Measurements from ENCODE around the gene KCTD2. TPM values are rescaled to one million over a fixed set of nuclear protein-coding genes. Genes with fewer than 3 reads are reported as not detected.

Gene KCTD2
- total and polyA plus RNA-seq, 2 of the 13 experiments (the other 11 are each of a cell fraction or from before 2014, with no cell fraction given), result 28.3 to 32.6 TPM

GRCh38 chr17:75088465-75089417 lies 41.7 kb downstream of the KCTD2 start:
- ChIA-PET CTCF (ENCODE audit: low intra/inter-chr PET ratio, low total read pairs) (no interaction called here), POLR2A (interaction anchor here (0.6 to 3.8 kb wide), 18 partner anchors 7 to 220 kb away, joined by 3 to 20 read pairs (median 8); partner anchors contain the start of genes ARMC7 and MRPL58)
- Histone ChIP-seq H2AFZ (ENCODE audit: low read length) (no peak overlapping the region), H3K4me2 (ENCODE audit: low read depth, low read length) (peak overlapping the region; percentile 90), H3K4me1 (ENCODE audit: insufficient read depth, low read length) (peaks cover 97% of the 10 kb centered on the region), H3K27ac (ENCODE audit: extremely low read length, insufficient read depth, low read length) (peak overlapping the region; percentile 5), H4K20me1 (ENCODE audit: insufficient read depth, low read length) (no peaks in the 10 kb centered on the region; the same call in 1 of the 2 replicates), H3K9ac (ENCODE audit: insufficient read depth, low read depth, low read length) (peak overlapping the region; percentile 75), H3K4me3 (replicated peaks in 1 of 3; ENCODE audit: insufficient read depth in 1 of 3, low read depth in 2 of 3, low read length in 3 of 3) (peak overlapping the region; percentile 57 to 76 (median 68); a peak in 5 of 6 replicates), H3K9me3 (ENCODE audit: low read length) (no peaks in the 10 kb centered on the region), H3K27me3 (ENCODE audit: control insufficient read depth in 1 of 2, insufficient read depth in 2 of 2, low read length in 2 of 2) (peaks cover 0 to 17% of the 10 kb centered on the region in 2 experiments; a peak in 1 of 5 replicates), H3K79me2 (ENCODE audit: insufficient read depth, low read length) (no peaks in the 10 kb centered on the region), H3K36me3 (replicated peaks in 1 of 2; ENCODE audit: control insufficient read depth in 1 of 2, insufficient read depth in 2 of 2, low read length in 2 of 2) (no peaks in the 10 kb centered on the region)
- intact Hi-C loops (cut with micrococcal nuclease; ENCODE audit: unreplicated experiment), result loop anchor here (5.0 kb wide), 1 partner anchor 41 kb away; the partner anchor contains the start of genes ATP5PD and KCTD2
- 21% methylated on average over 11 of the region's 11 CpGs for WGBS (ENCODE audit: low lambda C conversion rate)
- no peak for FAIRE-seq
- in situ Hi-C loops (cut with HindIII; ENCODE audit: extremely low pct_ligation_motif_present, low pct_unique_long_range_greater_than_20kb), result no loop called here
- DNase-seq (ENCODE audit: low spot score), result peak; percentile 57
- BruUV-seq (replicated peaks), result TSS peak; percentile 75
- ATAC-seq, result peak; percentile 22
- TF ChIP-seq ZNF572 (CRISPR knock-in tag; IDR thresholded peaks at IDR 0.05) (0 out of 2 replicates have a peak, but pooled peaks have one; percentile 30), ZNF792 (CRISPR knock-in tag; IDR thresholded peaks at IDR 0.05) (no peak), SOX13 (IDR thresholded peaks at IDR 0.05) (0 out of 2 replicates have a peak, but pooled peaks have one; percentile 11), SOX13 (CRISPR knock-in tag; conservative IDR thresholded peaks at IDR 0.05 in 1 of 2, IDR thresholded peaks at IDR 0.05 in 1 of 2) (peak in 1 of 2 experiments; percentile 29; a peak in 1 of 4 replicates), JUN (CRISPR knock-in tag; IDR thresholded peaks at IDR 0.05) (peak; percentile 86; the same call in 1 of the 2 replicates), ZNF383 (CRISPR knock-in tag; IDR thresholded peaks at IDR 0.05; ENCODE audit: borderline replicate concordance) (no peak), TAF1 (CRISPR knock-in tag; IDR thresholded peaks at IDR 0.05) (0 out of 2 replicates have a peak, but pooled peaks have one; percentile 14), GATAD2A (CRISPR knock-in tag; IDR thresholded peaks at IDR 0.05) (peak; percentile 60; the same call in 1 of the 2 replicates), ZBTB38 (CRISPR knock-in tag; IDR thresholded peaks at IDR 0.05) (0 out of 2 replicates have a peak, but pooled peaks have one; percentile 14), ZSCAN25 (CRISPR knock-in tag; IDR thresholded peaks at IDR 0.05) (peak; percentile 41; the same call in 1 of the 2 replicates), GATA4 (IDR thresholded peaks at IDR 0.05; ENCODE audit: borderline replicate concordance, low read depth) (0 out of 2 replicates have a peak, but pooled peaks have one; percentile 18), FOXA3 (CRISPR knock-in tag; IDR thresholded peaks at IDR 0.05) (peak; percentile 46), EED (CRISPR knock-in tag; IDR thresholded peaks at IDR 0.05) (0 out of 2 replicates have a peak, but pooled peaks have one; percentile 27), BHLHE40 (IDR thresholded peaks at IDR 0.05; ENCODE audit: low read length) (no peak), FOSL1 (CRISPR knock-in tag; IDR thresholded peaks at IDR 0.05; ENCODE audit: borderline replicate concordance) (peak; percentile 44; the same call in 1 of the 2 replicates), NR2F6 (IDR thresholded peaks at IDR 0.05) (peak; percentile 67), NR2F6 (CRISPR knock-in tag; IDR thresholded peaks at IDR 0.05) (peak; percentile 74), ZNF691 (CRISPR knock-in tag; IDR thresholded peaks at IDR 0.05; ENCODE audit: borderline replicate concordance, low read depth) (peak; percentile 76; the same call in 1 of the 2 replicates), HOXA3 (CRISPR knock-in tag; IDR thresholded peaks at IDR 0.05) (peak; percentile 46; the same call in 1 of the 2 replicates), REPIN1 (CRISPR knock-in tag; IDR thresholded peaks at IDR 0.05; ENCODE audit: borderline replicate concordance, low read depth) (no peak), CTCF (CRISPR knock-in tag; IDR thresholded peaks at IDR 0.05) (peak; percentile 26; the same call in 1 of the 2 replicates), ZNF720 (CRISPR knock-in tag; IDR thresholded peaks at IDR 0.05) (no peak)

Measured in HepG2 (cell line).